ENCODE results near the gene VCP.

VCP gene

GRCh38 chr9:35028341-35028740 lies 44.1 kb downstream of the VCP start:
- H2AFZ ChIP-seq (ENCODE audit: low read length): no peak overlapping the region
- no peaks in the 10 kb centered on the region for H3K27me3 ChIP-seq (ENCODE audit: insufficient read depth, low read length, poor library complexity, severe bottlenecking)
- H3K9me2 ChIP-seq (replicated peaks; ENCODE audit: low read depth, low read length): no peaks in the 10 kb centered on the region
- H4K20me1 ChIP-seq (ENCODE audit: insufficient read depth, low read length, poor library complexity, severe bottlenecking): no peaks in the 10 kb centered on the region
- H3K79me2 ChIP-seq (ENCODE audit: insufficient read depth, low read length): no peaks in the 10 kb centered on the region
- peak overlapping the region; percentile 72 for H3K4me2 ChIP-seq (ENCODE audit: low read depth, low read length, poor library complexity, severe bottlenecking)
- H3K36me3 ChIP-seq (ENCODE audit: insufficient read depth, low read length): no peaks in the 10 kb centered on the region
- no peak for TF ChIP-seq CTCF (conservative IDR thresholded peaks at IDR 0.05; ENCODE audit: low read length)
- TF ChIP-seq EZH2phosphoT487 (IDR thresholded peaks at IDR 0.05; ENCODE audit: borderline replicate concordance): no peak
- peaks cover 59% of the 10 kb centered on the region for H3K4me1 ChIP-seq (ENCODE audit: insufficient read depth, low read length, poor library complexity, severe bottlenecking)
- no peaks in the 10 kb centered on the region for H3K9me3 ChIP-seq (ENCODE audit: insufficient read depth, low read depth, low read length)
- H3F3A ChIP-seq (ENCODE audit: low read depth): peaks cover 14% of the 10 kb centered on the region
- no peak overlapping the region for H3K9ac ChIP-seq (ENCODE audit: low read depth, low read length, poor library complexity, severe bottlenecking)
- no peak overlapping the region for H3K4me3 ChIP-seq (ENCODE audit: low read length, poor library complexity, severe bottlenecking)

GRCh38 chr9:35027860-35028259 lies 44.6 kb downstream of the VCP start:
- no peak for TF ChIP-seq EZH2phosphoT487 (IDR thresholded peaks at IDR 0.05; ENCODE audit: borderline replicate concordance)
- no peak for TF ChIP-seq CTCF (conservative IDR thresholded peaks at IDR 0.05; ENCODE audit: low read length)

GRCh38 chr9:35027374-35027773 lies 45.1 kb downstream of the VCP start:
- peak overlapping the region; percentile 49; the same call in 1 of the 2 replicates for H2AFZ ChIP-seq (ENCODE audit: low read length)
- no peaks in the 10 kb centered on the region for H4K20me1 ChIP-seq (ENCODE audit: insufficient read depth, low read length, poor library complexity, severe bottlenecking)
- peaks cover 14% of the 10 kb centered on the region for H3F3A ChIP-seq (ENCODE audit: low read depth)
- H3K9me2 ChIP-seq (replicated peaks; ENCODE audit: low read depth, low read length): no peaks in the 10 kb centered on the region
- TF ChIP-seq EZH2phosphoT487 (IDR thresholded peaks at IDR 0.05; ENCODE audit: borderline replicate concordance) (no peak), CTCF (conservative IDR thresholded peaks at IDR 0.05; ENCODE audit: low read length) (no peak)
- no peaks in the 10 kb centered on the region for H3K27me3 ChIP-seq (ENCODE audit: insufficient read depth, low read length, poor library complexity, severe bottlenecking)
- no peaks in the 10 kb centered on the region for H3K9me3 ChIP-seq (ENCODE audit: insufficient read depth, low read depth, low read length)
- H3K4me2 ChIP-seq (ENCODE audit: low read depth, low read length, poor library complexity, severe bottlenecking): peak overlapping the region; percentile 72
- H3K9ac ChIP-seq (ENCODE audit: low read depth, low read length, poor library complexity, severe bottlenecking): peak overlapping the region; percentile 62
- H3K36me3 ChIP-seq (ENCODE audit: insufficient read depth, low read length): no peaks in the 10 kb centered on the region
- peaks cover 65% of the 10 kb centered on the region for H3K4me1 ChIP-seq (ENCODE audit: insufficient read depth, low read length, poor library complexity, severe bottlenecking)
- peak overlapping the region; percentile 57 for H3K4me3 ChIP-seq (ENCODE audit: low read length, poor library complexity, severe bottlenecking)
- no peaks in the 10 kb centered on the region for H3K79me2 ChIP-seq (ENCODE audit: insufficient read depth, low read length)

More at GRCh38 chr9:35027860-35028259, 44.6 kb downstream of the VCP start:
- Histone ChIP-seq H2AFZ (ENCODE audit: low read length) (no peak overlapping the region), H3K36me3 (ENCODE audit: insufficient read depth, low read length) (no peaks in the 10 kb centered on the region), H3F3A (ENCODE audit: low read depth) (peaks cover 14% of the 10 kb centered on the region), H3K79me2 (ENCODE audit: insufficient read depth, low read length) (no peaks in the 10 kb centered on the region), H3K4me2 (ENCODE audit: low read depth, low read length, poor library complexity, severe bottlenecking) (peak overlapping the region; percentile 72), H3K4me3 (ENCODE audit: low read length, poor library complexity, severe bottlenecking) (no peak overlapping the region), H3K9ac (ENCODE audit: low read depth, low read length, poor library complexity, severe bottlenecking) (peak overlapping the region; percentile 62), H3K27me3 (ENCODE audit: insufficient read depth, low read length, poor library complexity, severe bottlenecking) (no peaks in the 10 kb centered on the region), H3K4me1 (ENCODE audit: insufficient read depth, low read length, poor library complexity, severe bottlenecking) (peaks cover 60% of the 10 kb centered on the region), H4K20me1 (ENCODE audit: insufficient read depth, low read length, poor library complexity, severe bottlenecking) (no peaks in the 10 kb centered on the region), H3K9me3 (ENCODE audit: insufficient read depth, low read depth, low read length) (no peaks in the 10 kb centered on the region), H3K9me2 (replicated peaks; ENCODE audit: low read depth, low read length) (no peaks in the 10 kb centered on the region)

All from Loucy (cell line).